ENCODE data around the gene PLPP3.

The PLPP3 gene

DNA sequence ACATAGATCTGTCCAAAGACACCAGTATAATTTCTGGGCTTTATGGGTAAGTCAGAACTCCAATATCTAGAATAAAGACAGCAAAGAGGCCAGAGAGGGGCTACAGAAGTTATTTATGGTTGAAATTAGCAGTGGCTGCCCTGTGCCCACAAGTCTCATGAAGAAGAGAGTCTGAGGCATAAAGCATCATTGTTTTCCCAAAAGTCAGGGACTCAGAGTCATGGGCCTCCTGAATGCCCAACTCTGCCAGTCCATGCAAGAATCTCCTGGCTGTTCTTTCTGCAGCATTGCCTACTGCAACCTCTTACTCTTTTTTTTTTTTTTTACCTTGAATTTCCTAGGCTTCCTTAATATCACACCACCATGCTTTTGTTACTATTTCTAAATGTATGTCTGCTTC, 49.6 kb downstream of the PLPP3 start:
- in situ Hi-C loops (cut with MboI; ENCODE audit: low pct_unique_long_range_greater_than_20kb, low sequenced_read_pairs, unreplicated experiment) = no loop called here
- no peak for DNase-seq (ENCODE audit: low spot score)
- TF ChIP-seq, protein P1, sequence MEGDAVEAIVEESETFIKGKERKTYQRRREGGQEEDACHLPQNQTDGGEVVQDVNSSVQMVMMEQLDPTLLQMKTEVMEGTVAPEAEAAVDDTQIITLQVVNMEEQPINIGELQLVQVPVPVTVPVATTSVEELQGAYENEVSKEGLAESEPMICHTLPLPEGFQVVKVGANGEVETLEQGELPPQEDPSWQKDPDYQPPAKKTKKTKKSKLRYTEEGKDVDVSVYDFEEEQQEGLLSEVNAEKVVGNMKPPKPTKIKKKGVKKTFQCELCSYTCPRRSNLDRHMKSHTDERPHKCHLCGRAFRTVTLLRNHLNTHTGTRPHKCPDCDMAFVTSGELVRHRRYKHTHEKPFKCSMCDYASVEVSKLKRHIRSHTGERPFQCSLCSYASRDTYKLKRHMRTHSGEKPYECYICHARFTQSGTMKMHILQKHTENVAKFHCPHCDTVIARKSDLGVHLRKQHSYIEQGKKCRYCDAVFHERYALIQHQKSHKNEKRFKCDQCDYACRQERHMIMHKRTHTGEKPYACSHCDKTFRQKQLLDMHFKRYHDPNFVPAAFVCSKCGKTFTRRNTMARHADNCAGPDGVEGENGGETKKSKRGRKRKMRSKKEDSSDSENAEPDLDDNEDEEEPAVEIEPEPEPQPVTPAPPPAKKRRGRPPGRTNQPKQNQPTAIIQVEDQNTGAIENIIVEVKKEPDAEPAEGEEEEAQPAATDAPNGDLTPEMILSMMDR (IDR thresholded peaks at IDR 0.05; ENCODE audit: extremely low read depth, insufficient read depth, missing control alignments) = no peak

DNA sequence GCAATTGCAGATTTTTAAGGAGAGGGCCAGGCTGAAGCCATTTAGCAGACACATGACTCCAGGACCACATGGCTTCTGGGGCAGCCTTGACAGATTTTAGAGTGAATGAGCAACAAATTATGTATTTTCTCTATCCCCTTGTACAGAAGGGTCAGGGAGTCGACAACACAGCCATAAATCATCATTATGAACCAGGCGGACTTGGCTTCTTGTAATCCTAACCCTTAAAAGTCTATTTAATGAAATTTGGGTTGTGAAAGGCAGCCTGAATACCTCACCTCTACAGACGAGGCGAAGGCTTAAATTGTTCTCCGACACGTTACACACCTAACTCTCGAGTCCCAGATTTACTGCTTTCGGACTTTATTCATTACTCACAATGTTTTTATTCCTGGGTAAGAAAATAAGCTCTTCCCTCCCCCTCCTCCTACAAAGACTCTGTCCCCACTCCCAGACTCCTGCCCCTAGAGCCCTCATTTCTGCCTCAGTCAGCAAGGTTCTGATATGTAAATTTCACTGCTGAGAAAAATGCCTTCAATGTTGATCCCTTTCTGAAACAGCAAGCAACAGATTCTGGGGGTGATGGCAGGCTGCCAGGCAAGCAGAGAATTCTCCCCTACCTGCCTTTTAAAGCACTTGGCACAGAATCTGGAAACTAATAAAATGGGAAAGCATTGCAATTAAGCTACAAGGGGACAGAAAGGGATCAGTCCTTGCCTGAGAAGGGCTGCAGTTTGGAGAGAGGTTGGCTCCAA, 51.6 kb downstream of the PLPP3 start:
- no peak for DNase-seq (ENCODE audit: low spot score)
- in situ Hi-C loops (cut with MboI; ENCODE audit: low pct_unique_long_range_greater_than_20kb, low sequenced_read_pairs, unreplicated experiment) = no loop called here
- TF ChIP-seq, protein P1 (IDR thresholded peaks at IDR 0.05; ENCODE audit: extremely low read depth, insufficient read depth, missing control alignments) = no peak

DNA sequence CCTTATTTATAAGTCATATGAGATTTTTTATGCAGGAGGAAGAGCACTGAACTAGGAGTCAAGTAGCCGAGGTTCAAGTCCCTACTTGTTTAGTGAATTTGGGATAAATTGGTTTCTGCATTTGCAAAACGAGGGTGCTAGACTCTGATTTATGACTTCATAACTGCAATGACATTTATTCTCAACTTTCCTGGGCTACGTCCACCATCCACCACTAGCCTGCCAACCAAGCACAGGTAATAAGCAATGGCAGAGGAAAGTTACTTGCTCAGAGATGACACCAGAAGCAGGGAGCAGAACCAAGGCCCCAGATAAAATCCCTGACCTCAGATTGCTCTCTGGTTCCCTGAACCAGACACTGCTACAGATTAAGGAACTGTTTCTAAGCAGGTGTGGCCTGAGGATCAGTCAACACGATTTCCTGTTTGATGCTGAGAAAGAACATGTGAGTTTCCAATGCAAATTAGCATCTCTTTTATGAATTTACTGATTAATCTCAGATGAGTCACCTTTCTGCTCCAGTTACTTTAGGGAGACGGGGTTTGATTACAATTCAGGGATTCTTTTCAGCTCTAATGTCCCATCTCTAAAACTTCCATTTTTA, 52.7 kb downstream of the PLPP3 start:
- TF ChIP-seq, protein P1 (IDR thresholded peaks at IDR 0.05; ENCODE audit: extremely low read depth, insufficient read depth, missing control alignments) = no peak
- in situ Hi-C loops (cut with MboI; ENCODE audit: low pct_unique_long_range_greater_than_20kb, low sequenced_read_pairs, unreplicated experiment) = no loop called here
- no peak for DNase-seq (ENCODE audit: low spot score)

DNA sequence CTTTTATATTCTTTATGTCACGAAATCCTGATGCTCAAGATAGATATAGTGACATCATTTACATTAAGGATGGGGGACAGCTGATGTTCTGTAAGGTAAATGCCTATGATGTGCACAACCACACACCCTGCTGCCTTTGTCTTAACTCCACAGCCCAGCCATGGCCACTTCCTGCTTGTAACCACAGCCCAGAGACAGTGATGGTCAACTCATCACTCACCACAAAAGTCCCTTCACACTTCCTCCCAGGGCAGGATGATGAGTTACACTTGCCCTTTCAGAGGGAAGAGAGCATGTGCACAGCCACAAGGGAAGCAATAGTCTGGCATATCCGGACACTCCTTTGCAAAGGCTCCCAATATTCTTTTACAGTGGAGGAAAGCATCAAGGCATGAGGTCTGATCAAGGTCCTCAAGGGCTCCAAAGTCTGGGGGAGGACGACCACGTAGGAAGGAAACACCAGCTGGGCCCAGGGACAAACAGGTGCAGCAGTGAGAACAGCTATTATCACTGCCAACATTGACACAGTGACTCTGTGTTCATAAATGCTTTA, 53.8 kb downstream of the PLPP3 start:
- in situ Hi-C loops (cut with MboI; ENCODE audit: low pct_unique_long_range_greater_than_20kb, low sequenced_read_pairs, unreplicated experiment) = no loop called here
- DNase-seq (ENCODE audit: low spot score) = no peak
- TF ChIP-seq, protein P1 (IDR thresholded peaks at IDR 0.05; ENCODE audit: extremely low read depth, insufficient read depth, missing control alignments) = no peak

DNA sequence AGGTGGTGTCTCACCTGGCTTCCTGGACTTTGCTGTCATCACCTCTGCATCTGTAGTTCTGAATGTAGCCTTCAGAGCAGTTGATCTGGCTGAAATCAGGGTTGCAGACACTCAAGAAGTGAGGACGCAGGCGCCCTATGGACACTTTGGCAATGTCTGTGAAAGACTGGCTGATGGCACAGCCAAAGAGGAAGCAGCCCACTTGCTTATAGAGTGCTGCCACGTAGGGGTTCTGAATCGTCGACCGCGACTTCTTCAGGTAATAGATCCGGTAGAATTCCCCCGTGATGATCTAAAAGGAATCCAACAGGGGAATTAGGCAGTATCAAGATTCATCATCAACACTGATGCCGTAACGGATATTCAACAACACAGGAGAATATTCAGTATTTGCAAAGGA, 55.1 kb downstream of the PLPP3 start:
- in situ Hi-C loops (cut with MboI; ENCODE audit: low pct_unique_long_range_greater_than_20kb, low sequenced_read_pairs, unreplicated experiment) = no loop called here
- TF ChIP-seq, protein P1 (IDR thresholded peaks at IDR 0.05; ENCODE audit: extremely low read depth, insufficient read depth, missing control alignments) = no peak
- DNase-seq (ENCODE audit: low spot score) = no peak

DNA sequence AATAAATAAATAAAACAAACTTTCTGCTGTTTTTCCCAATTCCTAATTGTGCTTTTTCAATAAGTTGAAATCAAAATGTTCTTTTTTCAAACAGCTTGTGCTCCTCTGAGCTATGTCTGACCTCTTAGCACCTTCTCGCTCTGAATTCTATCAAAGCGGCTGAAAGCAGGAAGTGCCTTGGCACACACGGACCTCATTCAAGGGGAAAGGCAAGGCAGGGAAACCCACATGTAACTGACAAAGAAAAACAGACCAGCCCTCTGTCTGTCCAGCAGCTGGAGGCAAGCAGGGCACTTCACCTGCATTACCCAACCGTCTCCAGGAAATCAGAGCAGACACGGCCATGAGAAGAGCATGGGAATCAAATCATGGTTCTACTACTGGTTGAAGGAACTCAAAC, 56.7 kb downstream of the PLPP3 start:
- in situ Hi-C loops (cut with MboI; ENCODE audit: low pct_unique_long_range_greater_than_20kb, low sequenced_read_pairs, unreplicated experiment) = no loop called here
- TF ChIP-seq, protein P1 (IDR thresholded peaks at IDR 0.05; ENCODE audit: extremely low read depth, insufficient read depth, missing control alignments) = no peak
- DNase-seq (ENCODE audit: low spot score) = no peak

Measured in GM13977 (cell line).